Measurements from ENCODE around the gene P3H1.
"Not testable (repeated sequence)": the region's sequence is repeated elsewhere in the genome, so short reads cannot be mapped to it uniquely, and the experiment has no call there.

P3H1 gene

DNA sequence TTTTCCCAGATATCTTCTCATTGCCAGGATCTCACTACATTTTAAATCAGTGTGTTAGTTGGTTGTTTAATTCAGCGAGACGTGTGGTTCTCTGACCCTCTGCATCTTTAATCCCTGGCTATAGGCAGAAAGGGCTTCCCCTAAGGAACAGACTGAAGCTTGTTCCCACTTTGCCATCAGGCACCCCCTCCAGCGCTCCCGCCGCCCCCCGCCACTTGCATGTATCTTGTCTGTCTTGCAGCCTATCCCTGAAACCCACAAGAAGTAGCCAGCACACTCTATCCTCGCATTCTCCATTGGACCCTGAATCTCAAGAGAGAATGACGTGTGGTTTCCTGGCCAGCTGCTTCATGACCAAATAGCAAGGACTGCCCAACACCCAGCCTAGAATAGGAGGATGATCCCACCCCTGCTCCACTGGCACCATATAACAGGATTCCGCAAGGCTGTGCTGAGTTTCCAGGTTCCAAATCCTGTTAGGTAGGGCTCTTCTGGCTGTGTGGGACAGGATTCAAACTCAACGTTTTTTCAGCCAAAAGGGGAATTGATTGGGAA, 34.6 kb downstream of the P3H1 start:
- no peak for DNase-seq

- no peak for DNase-seq
Observed at GRCh38 chr1:42731585-42731984, 35.2 kb downstream of the P3H1 start.

DNA sequence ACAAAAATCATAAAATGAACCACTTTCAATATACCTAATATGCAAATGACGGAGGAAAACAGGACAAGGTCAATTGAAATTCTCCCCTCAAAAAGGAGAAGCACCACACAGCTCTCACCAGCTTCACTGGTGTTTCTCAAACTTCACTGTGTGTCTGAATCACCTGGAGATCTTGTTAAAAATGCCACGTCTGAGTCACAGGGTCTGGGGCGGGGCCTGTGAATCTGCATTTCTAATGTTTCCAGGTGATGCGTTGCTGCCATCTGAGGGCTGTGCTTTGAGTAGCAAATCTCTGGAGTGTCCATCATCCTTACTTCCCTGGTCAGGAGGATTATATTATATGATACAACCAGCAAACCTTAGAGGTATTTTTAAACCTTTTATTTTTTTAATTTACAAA, 35.8 kb downstream of the P3H1 start:
- no peak for DNase-seq

- no peak for DNase-seq
Observed at GRCh38 chr1:42730002-42730401, 36.8 kb downstream of the P3H1 start.

GRCh38 chr1:42725820-42726219, 41.0 kb downstream of the P3H1 start:
- not testable (repeated sequence) for DNase-seq

DNA sequence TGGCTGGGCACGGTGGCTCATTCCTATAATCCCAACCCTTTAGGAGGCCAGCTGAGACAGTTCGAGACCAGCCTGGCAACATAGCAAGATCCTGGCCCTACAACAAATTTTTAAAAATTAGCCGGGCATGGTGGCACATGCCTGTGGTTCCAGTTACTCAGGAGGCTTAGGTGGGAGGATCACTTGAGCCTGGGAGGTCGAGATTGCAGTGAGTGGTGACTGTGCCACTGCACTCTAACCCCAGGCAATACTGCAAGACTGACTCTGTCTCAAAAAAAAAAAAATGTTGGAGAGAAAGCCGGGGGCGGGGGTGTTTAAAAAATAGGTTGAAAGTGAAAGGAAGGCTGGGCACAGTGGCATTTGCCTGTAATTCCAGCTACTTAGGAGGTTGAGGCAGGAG, 43.3 kb downstream of the P3H1 start:
- no peak for DNase-seq

- DNase-seq = not testable (repeated sequence)
Observed at GRCh38 chr1:42722403-42722802, 44.4 kb downstream of the P3H1 start.

DNA sequence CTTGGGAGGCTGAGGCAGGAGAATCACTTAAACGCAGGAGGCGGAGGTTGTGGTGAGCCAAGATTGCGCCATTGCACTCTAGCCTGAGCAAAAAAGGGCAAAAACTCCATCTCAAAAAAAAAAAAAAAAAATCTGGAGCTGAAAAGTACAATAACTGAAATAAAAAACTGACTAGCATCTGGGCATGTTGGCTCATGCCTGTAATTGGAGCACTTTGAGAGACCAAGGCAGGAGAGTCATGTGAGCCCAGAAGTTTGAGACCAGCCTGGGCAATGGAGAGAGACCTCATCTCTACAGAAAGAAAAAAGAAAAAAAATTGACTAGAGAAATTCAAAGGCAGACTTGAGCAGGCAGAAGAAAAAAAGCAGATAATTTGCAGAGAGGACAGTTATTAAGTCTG, 44.9 kb downstream of the P3H1 start:
- no peak for DNase-seq

GRCh38 chr1:42720868-42721267, 46.0 kb downstream of the P3H1 start:
- DNase-seq = no peak

DNA sequence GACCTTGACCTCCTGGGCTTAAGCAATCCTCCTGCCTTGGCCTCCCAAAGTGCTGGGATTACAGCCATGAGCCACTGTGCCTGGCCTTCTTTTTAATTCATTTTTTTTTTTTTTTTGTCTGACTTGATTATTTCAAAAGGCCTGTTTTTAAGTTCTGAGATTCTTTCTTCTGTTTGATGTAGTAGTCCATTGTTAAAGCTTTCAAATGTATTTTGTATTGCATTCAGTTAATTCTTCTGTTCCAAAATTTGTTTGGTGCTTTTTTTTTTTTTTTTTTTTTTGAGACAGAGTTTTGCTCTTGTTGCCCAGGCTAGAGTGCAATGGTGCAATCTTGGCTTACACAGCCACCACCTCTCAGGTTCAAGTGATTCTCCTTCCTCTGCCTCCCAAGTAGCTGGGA, 52.4 kb downstream of the P3H1 start:
- not testable (repeated sequence) for DNase-seq

DNA sequence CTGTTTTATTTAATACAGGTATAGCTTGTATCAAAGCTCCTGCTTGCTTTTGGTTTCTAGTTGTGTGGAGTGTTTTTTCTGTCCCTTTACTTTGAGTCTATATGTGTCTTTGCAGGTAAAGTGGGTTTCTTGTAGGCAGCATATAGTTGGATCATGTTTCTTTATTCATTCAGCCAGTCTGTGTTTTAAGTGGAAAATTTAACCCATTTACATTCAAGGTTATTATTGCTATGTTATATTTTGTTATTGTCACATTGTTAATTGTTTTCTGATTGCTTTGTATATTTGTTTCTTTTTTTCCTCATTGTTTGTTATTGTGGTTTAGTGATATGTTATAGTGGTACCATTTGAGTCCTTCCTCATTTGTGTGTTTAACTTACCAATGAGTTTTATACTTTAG, 53.5 kb downstream of the P3H1 start:
- no peak for DNase-seq

- not testable (repeated sequence) for DNase-seq
Observed at GRCh38 chr1:42712808-42713207, 54.0 kb downstream of the P3H1 start.

GRCh38 chr1:42703888-42704464, 62.9 kb downstream of the P3H1 start:
- DNase-seq = no peak

GRCh38 chr1:42700006-42700405, 66.8 kb downstream of the P3H1 start:
- no peak for DNase-seq

- DNase-seq = no peak
Observed at GRCh38 chr1:42698081-42698813, 68.6 kb downstream of the P3H1 start.

Measured in right kidney (tissue), 1 donor.